SK-N-DZ (cell line): ENCODE results near the gene PSMG3.
"Not testable (repeated sequence)": the region's sequence is repeated elsewhere in the genome, so short reads cannot be mapped to it uniquely, and the experiment has no call there.

Source experiments
- DNase-seq: peaks from one replicate; pipeline ENCODE4 v3.0.0-alpha.2; 2015; ENCODE audit warnings: low spot score

Gene PSMG3

DNA sequence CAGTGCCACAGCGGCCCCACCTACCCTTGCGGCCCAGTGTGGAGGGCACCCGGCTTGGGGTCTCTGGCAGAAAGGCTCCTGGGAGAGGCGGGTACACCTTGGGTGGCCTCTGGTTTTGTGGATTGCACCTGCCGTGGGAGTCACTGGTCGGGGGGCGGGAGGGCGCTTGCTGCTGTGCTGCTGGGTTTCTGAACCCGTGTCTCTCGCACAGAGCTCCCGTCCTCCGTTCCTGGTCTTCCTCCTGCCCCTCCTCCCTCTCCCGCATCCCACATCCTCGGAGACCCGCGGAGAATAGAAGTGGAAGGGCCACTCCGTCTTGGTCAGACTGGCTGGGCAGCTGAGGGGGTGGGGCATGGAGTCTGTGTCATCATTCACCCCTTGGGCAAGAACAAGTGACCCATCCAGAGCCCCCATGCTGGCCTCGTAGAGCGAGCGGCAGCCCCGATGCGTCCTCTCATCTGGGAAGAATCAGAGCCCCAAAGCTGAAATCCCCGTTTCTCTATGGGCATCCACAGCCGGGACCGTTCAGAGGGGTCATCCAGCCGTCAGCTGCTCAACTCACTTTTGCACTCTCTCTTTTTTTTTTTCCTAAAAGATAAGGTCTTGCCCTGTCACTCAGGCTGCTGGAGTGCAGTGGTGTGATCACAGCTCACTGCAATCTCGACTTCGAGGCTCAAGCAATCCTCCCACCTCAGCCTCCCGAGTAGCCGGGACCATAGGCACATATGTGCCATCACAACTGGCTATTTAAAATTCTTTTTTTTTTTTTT is 35.3 kb downstream of the PSMG3 start:
- no peak for DNase-seq

DNA sequence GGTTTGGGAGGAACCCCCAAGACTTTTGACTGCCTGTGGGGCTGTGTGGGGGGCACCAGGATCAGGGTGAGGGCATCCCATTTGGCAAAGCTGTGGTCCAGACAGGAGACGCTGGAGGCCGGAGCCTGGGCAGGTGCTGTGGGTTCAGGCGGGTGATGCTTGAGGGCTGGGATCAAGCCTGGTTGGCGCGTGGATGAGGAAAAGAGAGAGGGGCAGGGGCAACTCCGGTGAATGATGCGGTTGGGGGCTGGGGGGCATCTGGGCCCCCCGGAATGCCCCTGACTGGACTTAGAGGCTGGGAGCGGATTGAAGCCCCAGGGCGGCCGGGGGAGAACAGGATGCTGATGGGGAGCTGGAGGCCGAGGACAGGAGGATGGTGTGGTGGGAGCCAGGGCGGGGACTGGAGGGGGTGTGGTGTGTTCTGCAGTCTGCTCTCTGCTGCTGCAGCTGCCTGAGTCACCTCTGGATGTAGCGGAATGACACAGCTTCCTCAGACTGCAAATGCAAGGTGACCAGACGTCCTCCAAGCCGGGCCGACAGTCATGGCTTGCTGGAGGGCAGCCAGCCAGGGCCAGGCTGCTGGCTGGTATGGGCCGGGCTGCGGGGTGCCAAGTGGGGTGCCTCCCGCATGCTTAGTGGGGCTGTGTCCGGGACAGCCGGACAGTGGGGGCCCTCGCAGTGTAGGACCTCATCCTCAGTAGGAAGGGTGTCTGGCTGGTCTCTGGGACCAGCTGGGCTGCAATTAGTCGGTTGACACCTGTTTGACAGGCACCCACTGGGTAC is 36.1 kb downstream of the PSMG3 start:
- no peak for DNase-seq

GRCh38 chr7:1533255-1533546 is 36.6 kb downstream of the PSMG3 start:
- no peak for DNase-seq

DNA sequence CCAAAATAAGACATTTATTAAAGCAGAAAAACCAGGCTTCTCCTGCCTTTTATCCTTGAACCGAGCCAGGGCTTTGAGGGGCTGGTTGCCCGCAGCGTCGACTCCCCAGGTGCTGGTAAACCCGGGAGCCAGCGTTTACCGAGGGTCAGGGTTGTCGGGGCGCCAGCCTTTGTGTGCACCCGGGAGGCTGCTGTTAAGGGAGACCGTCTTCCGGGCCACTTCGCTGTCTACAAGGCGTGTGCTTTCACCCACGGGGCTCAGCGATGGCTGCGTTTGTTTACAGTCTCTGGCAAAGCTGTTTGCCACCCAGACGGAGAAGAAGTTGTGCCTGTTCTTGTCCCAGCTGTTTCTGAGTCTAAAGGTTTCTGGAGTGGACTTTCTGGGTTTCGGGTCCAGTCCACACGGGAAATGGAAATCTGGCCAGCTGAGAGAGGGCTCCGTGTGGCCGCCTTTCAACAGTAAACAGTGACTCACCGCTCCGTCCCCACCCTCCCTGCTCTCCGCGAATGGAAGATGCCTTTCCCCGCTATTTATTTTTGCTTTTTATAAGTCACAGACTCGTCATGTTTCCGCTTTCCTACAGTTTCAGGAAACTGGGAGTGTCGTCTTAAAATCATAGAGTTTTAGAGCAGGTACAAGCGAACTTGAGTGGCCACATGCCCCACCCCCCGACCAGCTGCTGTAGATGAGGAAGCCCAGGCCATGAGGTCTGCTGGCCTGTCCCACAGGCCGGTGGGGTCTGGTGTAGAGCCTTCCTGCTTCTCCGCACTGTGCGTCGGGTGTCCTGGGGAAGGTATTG is 37.2 kb downstream of the PSMG3 start:
- no peak for DNase-seq

- no peak for DNase-seq
These were observed 37.8 kb downstream of the PSMG3 start for GRCh38 chr7:1531979-1532455.

- no peak for DNase-seq
These were observed 38.4 kb downstream of the PSMG3 start for GRCh38 chr7:1531263-1531978.

DNA sequence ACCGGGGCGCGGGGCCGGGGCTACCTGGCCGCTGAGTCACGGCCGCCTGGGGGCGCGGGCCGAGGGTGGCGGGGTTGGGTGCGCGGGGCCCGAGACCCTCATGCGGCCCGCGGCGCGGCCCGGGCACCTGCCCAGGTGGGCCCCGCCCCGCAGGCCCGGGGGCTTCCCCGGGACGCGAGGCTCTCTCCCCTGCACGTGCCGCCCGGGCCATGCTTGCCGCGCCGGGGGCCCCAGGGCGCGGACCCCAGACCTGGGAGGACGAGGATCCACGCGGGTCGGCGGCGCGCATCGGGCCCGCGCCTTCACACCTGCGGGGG is 38.9 kb downstream of the PSMG3 start:
- DNase-seq, result no peak

DNA sequence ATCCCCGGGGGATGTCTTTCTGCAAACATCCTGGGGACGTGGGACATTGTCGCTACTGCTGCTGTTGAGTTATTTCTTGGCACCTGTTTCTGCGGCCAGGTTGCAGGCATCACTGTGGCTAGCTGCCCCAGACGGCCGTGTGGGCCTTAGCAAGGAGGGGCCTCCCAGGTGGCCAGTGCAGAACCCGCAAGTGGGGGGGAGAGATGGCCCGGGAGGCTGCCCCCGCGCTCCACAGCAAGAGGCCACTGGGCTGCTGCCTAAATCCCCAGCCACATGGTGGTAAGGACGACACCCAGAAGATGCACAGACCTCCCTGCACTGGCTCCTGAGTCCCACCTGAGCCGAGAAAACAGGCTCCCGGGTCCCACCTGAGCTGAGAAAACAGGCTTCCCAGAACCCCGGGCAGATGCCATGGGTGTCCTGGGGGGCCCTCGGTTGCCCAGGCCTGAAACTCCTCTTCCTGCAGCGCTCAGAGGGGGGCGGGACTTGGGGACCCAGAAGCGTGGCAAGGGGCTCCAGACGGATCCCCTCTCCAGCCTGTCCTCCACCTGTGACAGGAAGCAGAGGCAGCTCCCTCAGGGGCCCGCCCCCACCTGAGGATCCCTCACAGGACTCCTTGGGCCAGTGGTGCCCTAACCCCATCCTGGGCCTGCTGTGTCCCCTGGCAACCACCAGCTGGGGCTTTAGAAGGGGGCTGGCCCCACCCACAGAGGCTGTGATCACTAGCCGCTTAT is 40.3 kb downstream of the PSMG3 start:
- no peak for DNase-seq

- no peak for DNase-seq
These were observed 43.5 kb downstream of the PSMG3 start for GRCh38 chr7:1526271-1526754.

DNA sequence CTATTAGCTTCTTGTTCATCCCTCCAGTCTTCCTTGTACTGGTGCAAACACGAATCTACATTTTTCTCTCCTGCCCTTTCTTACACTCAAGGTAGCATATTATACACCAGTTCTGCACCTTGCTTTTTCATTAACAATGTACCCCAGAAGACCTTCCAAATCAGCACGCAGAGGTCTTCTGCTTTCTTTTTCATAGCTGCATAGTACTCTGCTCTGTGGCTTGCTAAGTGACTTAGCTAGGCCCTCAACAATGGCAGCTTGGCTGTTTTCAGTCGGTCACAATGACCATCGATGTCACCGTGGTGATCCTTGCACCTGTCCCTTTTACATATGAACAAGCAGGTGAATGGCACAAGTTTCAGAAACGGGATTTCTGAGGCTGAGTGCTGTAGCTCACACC is 44.4 kb downstream of the PSMG3 start:
- DNase-seq, result no peak

DNA sequence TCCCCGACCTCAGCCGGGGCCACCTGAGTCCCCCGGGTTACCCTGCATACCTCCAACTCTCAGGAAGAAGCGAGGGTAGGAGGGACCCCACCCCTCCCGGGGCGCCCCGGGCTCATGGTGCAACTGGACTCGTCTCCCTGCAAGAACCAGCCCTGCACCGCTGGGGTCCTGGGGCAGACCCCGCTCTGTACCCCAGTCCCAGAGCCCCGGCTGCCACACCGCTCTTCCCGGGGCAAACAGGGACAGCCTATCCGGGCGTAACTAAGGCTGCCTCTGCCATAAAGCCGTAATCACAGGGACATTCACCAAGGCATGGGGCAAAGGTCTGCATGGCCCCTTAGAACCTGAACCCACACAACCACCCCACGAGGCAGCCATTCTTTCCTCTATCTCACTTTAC is 46.0 kb downstream of the PSMG3 start:
- DNase-seq, result no peak

- no peak for DNase-seq
These were observed 46.6 kb downstream of the PSMG3 start for GRCh38 chr7:1523208-1523607.

DNA sequence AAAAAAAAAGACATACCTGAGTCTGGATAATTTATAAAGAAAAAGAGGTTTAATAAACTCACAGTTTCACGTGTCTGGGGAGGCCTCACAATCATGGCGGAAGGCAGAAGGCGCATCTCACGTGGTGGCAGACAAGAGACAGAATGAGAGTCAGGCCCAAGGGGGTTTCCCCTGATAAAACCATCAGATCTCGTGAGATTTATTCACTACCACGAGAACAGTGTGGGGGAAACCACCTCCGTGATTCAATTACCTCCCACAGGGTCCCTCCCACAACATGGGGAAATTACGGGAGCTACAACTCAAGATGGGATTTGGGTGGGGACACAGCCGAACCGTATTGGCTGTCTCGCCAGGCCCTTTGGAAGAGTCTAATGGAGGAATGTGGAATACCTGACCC is 48.4 kb downstream of the PSMG3 start:
- no peak for DNase-seq

DNA sequence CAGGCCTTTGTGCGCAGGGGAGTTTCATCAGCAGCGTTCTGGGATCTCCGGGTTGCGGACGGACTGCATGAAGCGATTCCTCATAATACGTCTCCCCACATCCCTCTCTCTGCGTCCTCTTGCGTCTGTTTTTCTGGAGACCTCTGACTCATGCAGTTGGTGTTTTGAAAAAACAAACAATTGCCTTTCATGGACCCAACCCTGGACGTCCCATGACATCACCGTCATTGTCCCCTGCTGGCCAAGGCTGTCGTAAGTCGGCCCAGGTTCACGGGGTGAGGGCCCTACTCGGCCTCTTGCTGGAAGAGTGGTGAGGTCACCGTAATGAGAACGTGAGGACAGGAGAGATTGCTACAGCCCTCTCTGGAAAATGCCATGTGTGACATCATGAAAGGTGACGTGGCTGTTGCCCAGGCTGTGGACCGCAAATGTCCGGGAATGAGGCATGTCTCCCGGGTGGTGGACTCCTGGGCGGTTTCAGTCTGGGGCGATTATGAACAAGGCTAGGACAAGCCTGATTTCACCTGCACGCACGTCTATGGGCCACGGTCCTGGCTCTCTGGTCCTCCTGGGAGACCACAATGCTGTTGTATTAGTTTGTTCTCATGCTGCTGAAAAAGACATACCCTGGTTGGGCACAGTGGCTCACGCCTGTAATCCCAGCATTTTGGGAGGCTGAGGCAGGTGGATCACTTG is 49.1 kb downstream of the PSMG3 start:
- no peak for DNase-seq

- DNase-seq, result not testable (repeated sequence)
These were observed 50.4 kb downstream of the PSMG3 start for GRCh38 chr7:1519322-1519922.
